ENCODE results near the gene TULP1.

TULP1 gene

DNA sequence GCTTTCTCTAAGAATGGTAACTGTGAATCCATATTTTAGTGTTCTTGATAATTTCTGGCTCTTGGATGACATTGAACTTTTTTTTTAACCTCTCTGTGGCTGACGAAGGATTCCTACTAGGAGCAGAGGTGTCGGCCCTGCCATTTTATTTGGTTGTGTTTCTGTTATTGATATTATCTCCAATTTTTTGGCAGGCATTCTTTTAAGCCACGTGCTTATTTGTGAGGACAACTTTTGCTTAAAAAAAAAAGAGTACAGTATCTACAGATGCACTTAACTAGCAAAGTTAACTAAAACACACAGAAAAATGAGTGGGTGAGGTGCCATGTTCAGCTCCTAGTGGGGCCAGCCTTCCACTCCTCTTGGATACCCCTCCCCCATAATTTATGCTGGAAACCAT, 59.5 kb downstream of the TULP1 start:
- Histone ChIP-seq H3K4me2 (ENCODE audit: low read depth, low read length, poor library complexity, severe bottlenecking) (peak overlapping the region; percentile 62), H3K9me3 (ENCODE audit: insufficient read depth, low read length) (no peaks in the 10 kb centered on the region), H3K4me3 (ENCODE audit: insufficient read depth, low read length, poor library complexity, severe bottlenecking) (peak overlapping the region; percentile 62), H2AFZ (ENCODE audit: low read depth, low read length, severe bottlenecking) (peak overlapping the region; percentile 75), H3K79me2 (ENCODE audit: insufficient read depth, low read length) (peaks cover 6% of the 10 kb centered on the region; the same call in 1 of the 2 replicates), H3K36me3 (ENCODE audit: low read length) (no peaks in the 10 kb centered on the region), H3K9ac (ENCODE audit: low read length) (peak overlapping the region; percentile 63), H3K9me2 (replicated peaks; ENCODE audit: insufficient read depth, low read length) (no peaks in the 10 kb centered on the region), H3K27me3 (ENCODE audit: low read length) (no peaks in the 10 kb centered on the region), H4K20me1 (ENCODE audit: low read depth, low read length) (0 out of 2 replicates have a peak, but pooled peaks cover 7% of the 10 kb centered on the region), H3K27ac (ENCODE audit: low read depth, low read length) (no peak overlapping the region), H3F3A (ENCODE audit: insufficient read depth) (peaks cover 9% of the 10 kb centered on the region; the same call in 1 of the 2 replicates)
- TF ChIP-seq EZH2phosphoT487 (conservative IDR thresholded peaks at IDR 0.05; ENCODE audit: low read length) = no peak
- TF ChIP-seq, protein P1, sequence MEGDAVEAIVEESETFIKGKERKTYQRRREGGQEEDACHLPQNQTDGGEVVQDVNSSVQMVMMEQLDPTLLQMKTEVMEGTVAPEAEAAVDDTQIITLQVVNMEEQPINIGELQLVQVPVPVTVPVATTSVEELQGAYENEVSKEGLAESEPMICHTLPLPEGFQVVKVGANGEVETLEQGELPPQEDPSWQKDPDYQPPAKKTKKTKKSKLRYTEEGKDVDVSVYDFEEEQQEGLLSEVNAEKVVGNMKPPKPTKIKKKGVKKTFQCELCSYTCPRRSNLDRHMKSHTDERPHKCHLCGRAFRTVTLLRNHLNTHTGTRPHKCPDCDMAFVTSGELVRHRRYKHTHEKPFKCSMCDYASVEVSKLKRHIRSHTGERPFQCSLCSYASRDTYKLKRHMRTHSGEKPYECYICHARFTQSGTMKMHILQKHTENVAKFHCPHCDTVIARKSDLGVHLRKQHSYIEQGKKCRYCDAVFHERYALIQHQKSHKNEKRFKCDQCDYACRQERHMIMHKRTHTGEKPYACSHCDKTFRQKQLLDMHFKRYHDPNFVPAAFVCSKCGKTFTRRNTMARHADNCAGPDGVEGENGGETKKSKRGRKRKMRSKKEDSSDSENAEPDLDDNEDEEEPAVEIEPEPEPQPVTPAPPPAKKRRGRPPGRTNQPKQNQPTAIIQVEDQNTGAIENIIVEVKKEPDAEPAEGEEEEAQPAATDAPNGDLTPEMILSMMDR (IDR thresholded peaks at IDR 0.05; ENCODE audit: insufficient read depth, low read length, poor library complexity, severe bottlenecking) = no peak

DNA sequence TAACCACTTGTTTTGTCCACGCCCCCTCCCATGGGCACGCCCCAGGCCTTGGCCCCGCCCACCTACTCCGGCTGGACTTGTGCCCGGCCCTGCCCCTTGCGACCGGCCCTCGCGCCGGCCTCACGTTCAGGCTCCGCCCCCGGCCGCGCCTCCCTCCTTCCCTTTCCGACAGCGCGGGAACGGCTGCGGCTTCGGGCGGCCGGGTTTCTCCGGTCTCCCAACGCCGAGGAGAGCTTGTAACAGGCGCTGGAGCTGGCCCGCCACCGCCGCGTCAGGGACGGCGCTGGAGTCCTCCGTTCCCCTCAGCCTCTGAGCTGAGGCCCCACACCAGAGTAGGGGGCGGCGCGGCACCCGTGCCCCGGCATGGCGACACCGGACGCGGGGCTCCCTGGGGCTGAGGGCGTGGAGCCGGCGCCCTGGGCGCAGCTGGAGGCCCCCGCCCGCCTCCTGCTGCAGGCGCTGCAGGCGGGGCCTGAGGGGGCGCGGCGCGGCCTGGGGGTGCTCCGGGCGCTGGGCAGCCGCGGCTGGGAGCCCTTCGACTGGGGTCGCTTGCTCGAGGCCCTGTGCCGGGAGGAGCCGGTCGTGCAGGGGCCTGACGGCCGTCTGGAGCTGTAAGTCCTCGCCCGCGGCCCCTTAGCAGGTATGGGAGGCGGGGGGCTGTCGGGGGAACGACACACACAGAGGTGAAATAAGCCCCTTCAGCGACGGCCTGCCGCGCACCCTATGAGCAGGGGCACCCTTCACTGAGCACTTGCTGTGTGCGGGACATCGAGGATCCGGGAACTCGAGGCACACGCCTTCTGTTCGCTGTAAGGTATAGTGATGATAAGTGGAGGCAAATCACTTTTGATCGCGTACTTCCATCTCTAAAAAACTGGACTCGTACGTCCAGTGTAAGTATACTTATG, 60.3 kb downstream of the TULP1 start, which contains the start of gene FANCE:
Gene FANCE (plus strand): TSS at position 156 of the 908 bp plus-strand sequence. CDS start 208 bp downstream, at position 364.
- H3K27ac ChIP-seq (ENCODE audit: low read depth, low read length) = peak within 1 kb of the TSS; percentile 33; the same call in 1 of the 2 replicates
- no peaks in the 10 kb centered on the region for H3K27me3 ChIP-seq (ENCODE audit: low read length)
- H3K4me2 ChIP-seq (ENCODE audit: low read depth, low read length, poor library complexity, severe bottlenecking) = peak within 1 kb of the TSS; percentile 62
- H3F3A ChIP-seq (ENCODE audit: insufficient read depth) = peaks cover 9% of the 10 kb centered on the region; the same call in 1 of the 2 replicates
- peaks cover 6% of the 10 kb centered on the region; the same call in 1 of the 2 replicates for H3K79me2 ChIP-seq (ENCODE audit: insufficient read depth, low read length)
- H3K4me3 ChIP-seq (ENCODE audit: insufficient read depth, low read length, poor library complexity, severe bottlenecking) = peak within 1 kb of the TSS; percentile 62
- 0 out of 2 replicates have a peak, but pooled peaks cover 7% of the 10 kb centered on the region for H4K20me1 ChIP-seq (ENCODE audit: low read depth, low read length)
- no peaks in the 10 kb centered on the region for H3K9me2 ChIP-seq (replicated peaks; ENCODE audit: insufficient read depth, low read length)
- H2AFZ ChIP-seq (ENCODE audit: low read depth, low read length, severe bottlenecking) = peak within 1 kb of the TSS; percentile 75
- no peaks in the 10 kb centered on the region for H3K9me3 ChIP-seq (ENCODE audit: insufficient read depth, low read length)
- H3K9ac ChIP-seq (ENCODE audit: low read length) = peak within 1 kb of the TSS; percentile 63
- no peak for TF ChIP-seq EZH2phosphoT487 (conservative IDR thresholded peaks at IDR 0.05; ENCODE audit: low read length)
- TF ChIP-seq, protein P1 (IDR thresholded peaks at IDR 0.05; ENCODE audit: insufficient read depth, low read length, poor library complexity, severe bottlenecking) = no peak
- H3K36me3 ChIP-seq (ENCODE audit: low read length) = no peaks in the 10 kb centered on the region

DNA sequence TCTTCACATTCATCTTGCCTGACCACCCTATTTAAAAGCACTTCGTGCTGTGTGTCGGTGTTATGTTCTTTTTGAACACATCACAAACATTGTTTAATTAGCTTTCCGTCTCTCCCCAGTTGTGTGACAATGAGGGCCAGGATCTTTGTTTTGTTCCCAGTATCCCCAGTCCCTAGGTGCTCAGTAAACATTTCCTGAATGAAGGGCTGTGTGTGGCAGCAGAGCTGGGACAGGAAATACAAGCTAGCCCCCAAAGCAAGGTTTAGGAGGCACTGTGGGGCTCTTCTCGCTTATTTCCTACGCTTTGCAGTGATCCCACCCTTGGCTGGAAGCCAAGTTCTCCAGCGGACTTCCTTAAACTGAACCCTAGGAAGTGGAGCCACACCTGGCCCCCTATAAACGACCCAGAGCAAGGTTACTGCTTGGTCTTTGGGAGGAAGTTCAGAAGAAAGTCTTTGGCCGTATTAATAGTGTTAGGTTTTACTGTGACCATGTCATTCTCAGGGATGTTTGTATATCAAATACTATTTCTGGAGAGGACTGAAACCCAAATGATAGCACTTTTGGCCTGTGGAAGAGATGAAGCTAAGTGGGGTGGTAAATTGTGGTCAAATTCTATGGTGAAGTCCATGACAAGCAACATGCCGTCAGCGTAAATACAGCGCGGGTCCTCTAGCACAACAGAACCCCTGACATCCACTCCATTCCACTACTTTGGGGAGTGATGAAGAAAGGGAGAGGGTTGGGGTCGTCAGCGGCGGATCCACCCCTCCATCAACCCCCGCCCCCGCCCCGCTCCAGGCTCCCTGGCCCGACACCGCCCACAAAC, 61.1 kb downstream of the TULP1 start:
- H3F3A ChIP-seq (ENCODE audit: insufficient read depth) = peaks cover 9% of the 10 kb centered on the region; the same call in 1 of the 2 replicates
- H3K27me3 ChIP-seq (ENCODE audit: low read length) = no peaks in the 10 kb centered on the region
- H4K20me1 ChIP-seq (ENCODE audit: low read depth, low read length) = 0 out of 2 replicates have a peak, but pooled peaks cover 7% of the 10 kb centered on the region
- no peaks in the 10 kb centered on the region for H3K9me3 ChIP-seq (ENCODE audit: insufficient read depth, low read length)
- peak overlapping the region; percentile 63 for H3K9ac ChIP-seq (ENCODE audit: low read length)
- H3K27ac ChIP-seq (ENCODE audit: low read depth, low read length) = no peak overlapping the region
- H3K9me2 ChIP-seq (replicated peaks; ENCODE audit: insufficient read depth, low read length) = no peaks in the 10 kb centered on the region
- H3K36me3 ChIP-seq (ENCODE audit: low read length) = no peaks in the 10 kb centered on the region
- TF ChIP-seq EZH2phosphoT487 (conservative IDR thresholded peaks at IDR 0.05; ENCODE audit: low read length) = no peak
- TF ChIP-seq, protein P1 (IDR thresholded peaks at IDR 0.05; ENCODE audit: insufficient read depth, low read length, poor library complexity, severe bottlenecking) = no peak
- peak overlapping the region; percentile 62 for H3K4me2 ChIP-seq (ENCODE audit: low read depth, low read length, poor library complexity, severe bottlenecking)
- peaks cover 6% of the 10 kb centered on the region; the same call in 1 of the 2 replicates for H3K79me2 ChIP-seq (ENCODE audit: insufficient read depth, low read length)
- peak overlapping the region; percentile 62 for H3K4me3 ChIP-seq (ENCODE audit: insufficient read depth, low read length, poor library complexity, severe bottlenecking)
- peak overlapping the region; percentile 4 for H2AFZ ChIP-seq (ENCODE audit: low read depth, low read length, severe bottlenecking)

Data from SU-DHL-6 (cell line).